Endothelial cell of umbilical vein (primary cell): ENCODE results near the gene ANGPTL7. TPM values are rescaled to one million over a fixed set of nuclear protein-coding genes. Genes with fewer than 3 reads are reported as not detected.

Source experiments
- BruUV-seq: library from RNA; stranded (reverse); fragments of 400-500 nt; replicated peaks from 2 replicates; lab custom pipeline; 2021; lab: Mats Ljungman, UMichigan
- CTCF ChIA-PET: fragments of 300-600, 350-600 bp; sonication (Branson Sonifier 250); formaldehyde crosslinking; loops from one replicate; lab custom pipeline; 2021; ENCODE audit warnings: antibody characterized with exemption, inconsistent platforms; lab: Charles Lee
- POLR2A ChIA-PET: fragments of 300-600, 350-600 bp; sonication (Branson Sonifier 250); formaldehyde crosslinking; loops from one replicate; lab custom pipeline; 2021; ENCODE audit warnings: antibody characterized with exemption, inconsistent platforms; lab: Charles Lee
- DNase-seq: peaks from one replicate; pipeline ENCODE4 v3.0.0-alpha.2; 2011; ENCODE audit warnings: low read depth, low spot score
- FAIRE-seq: peaks from 2 replicates; lab custom pipeline; 2011; peaks lifted over from hg19 to GRCh38; lab: Jason Lieb, UNC
- H2AFZ ChIP-seq: 2 replicates; pipeline ENCODE4 v1.6.0; 2012; ENCODE audit warnings: low read depth, low read length, control low read depth, inconsistent platforms
- H3K27ac ChIP-seq: 2 replicates; pipeline ENCODE4 v1.5.1; 2011; ENCODE audit warnings: low read depth, mild to moderate bottlenecking, control low read depth, low read length, moderate library complexity; ENCODE audit not compliant: insufficient read depth
- H3K27me3 ChIP-seq, 2 experiments: 2 replicates each; pipeline versions ENCODE4 v1.6.0 to v1.6.1; 2011; ENCODE audit warnings: low read length in 2 of 2, mixed read lengths in 1 of 2; ENCODE audit not compliant: control insufficient read depth in 2 of 2, insufficient read depth in 2 of 2
- H3K36me3 ChIP-seq, 2 experiments: 2 replicates in 1 of 2; 3 replicates in 1 of 2; pipeline ENCODE4 v1.5.1; 2011; ENCODE audit warnings: low read length in 2 of 2, mild to moderate bottlenecking in 1 of 2, moderate library complexity in 1 of 2; ENCODE audit not compliant: control insufficient read depth in 2 of 2, insufficient read depth in 2 of 2; ENCODE audit errors: extremely low read depth in 1 of 2
- H3K4me1 ChIP-seq: 3 replicates; pipeline ENCODE4 v1.5.1; 2011; ENCODE audit warnings: mild to moderate bottlenecking, low read length; ENCODE audit not compliant: control insufficient read depth, insufficient read depth; ENCODE audit errors: extremely low read depth
- H3K4me2 ChIP-seq: 2 replicates; pipeline ENCODE4 v1.6.1; 2011; ENCODE audit warnings: low read length, control low read depth, mixed read lengths; ENCODE audit not compliant: insufficient read depth
- H3K4me3 ChIP-seq, 3 experiments: fragments of 200-600 bp in 1 of 3; sonication (generic), shearing (Covaris generic) in 1 of 3; replicated peaks in 1 of 3; 2 replicates each; pipeline ENCODE4 v1.5.1; 2011 to 2016; ENCODE audit warnings: control low read depth in 3 of 3, low read length in 3 of 3, mild to moderate bottlenecking in 2 of 3, inconsistent platforms in 1 of 3, low read depth in 1 of 3, moderate library complexity in 1 of 3; ENCODE audit not compliant: insufficient read depth in 1 of 3
- H3K79me2 ChIP-seq: 2 replicates; pipeline ENCODE4 v1.6.0; 2012; ENCODE audit warnings: low read length, inconsistent platforms; ENCODE audit not compliant: control insufficient read depth, insufficient read depth
- H3K9ac ChIP-seq: replicated peaks from 2 replicates; pipeline ENCODE3; 2011; ENCODE audit warnings: low read length, control low read depth; ENCODE audit not compliant: insufficient read depth; ENCODE audit errors: extremely low read depth
- H3K9me1 ChIP-seq: replicated peaks from 3 replicates; pipeline ENCODE4 v1.6.0; 2011; ENCODE audit warnings: mild to moderate bottlenecking, low read length; ENCODE audit not compliant: control insufficient read depth, insufficient read depth; ENCODE audit errors: extremely low read depth
- H3K9me3 ChIP-seq: replicated peaks from 2 replicates; pipeline ENCODE4 v1.5.1; 2012; ENCODE audit warnings: low read length, inconsistent platforms; ENCODE audit not compliant: control insufficient read depth, insufficient read depth
- H4K20me1 ChIP-seq: replicated peaks from 2 replicates; pipeline ENCODE3; 2011; ENCODE audit warnings: mild to moderate bottlenecking, low read length; ENCODE audit not compliant: control insufficient read depth, insufficient read depth; ENCODE audit errors: extremely low read depth
- CTCF ChIP-seq, 2 donors: IDR thresholded peaks; 1 replicate in 1 of 2; 2 replicates in 1 of 2; pipeline ENCODE4 v1.5.1; 2011; ENCODE audit warnings: low read length in 2 of 2, mild to moderate bottlenecking in 2 of 2, moderate library complexity in 2 of 2, control low read depth in 1 of 2, inconsistent platforms in 1 of 2, low read depth in 1 of 2; ENCODE audit not compliant: insufficient read depth in 1 of 2; ENCODE audit errors: extremely low read depth in 1 of 2
- EZH2 ChIP-seq: IDR thresholded peaks from 2 replicates; pipeline ENCODE4 v1.6.1; 2012; ENCODE audit warnings: borderline replicate concordance, low read depth, mild to moderate bottlenecking, moderate library complexity, low read length, inconsistent platforms; ENCODE audit not compliant: severe bottlenecking
- FOS ChIP-seq: IDR thresholded peaks from 2 replicates; pipeline ENCODE4 v1.6.1; 2011; ENCODE audit warnings: mild to moderate bottlenecking, low read length, moderate library complexity, borderline replicate concordance; ENCODE audit not compliant: insufficient read depth
- GATA2 ChIP-seq: IDR thresholded peaks from 2 replicates; pipeline ENCODE4 v1.7.0; 2011; ENCODE audit warnings: low read depth, mild to moderate bottlenecking, moderate library complexity, mixed read lengths, low read length; ENCODE audit not compliant: insufficient read length, insufficient read depth
- JUN ChIP-seq: IDR thresholded peaks from 2 replicates; pipeline ENCODE4 v1.6.1; 2011; ENCODE audit warnings: borderline replicate concordance, low read depth; ENCODE audit not compliant: insufficient read length, insufficient read depth
- MAX ChIP-seq: IDR thresholded peaks from 2 replicates; pipeline ENCODE4 v1.6.1; 2011; ENCODE audit not compliant: insufficient read depth, insufficient read length
- MYC ChIP-seq: IDR thresholded peaks from one replicate; pipeline ENCODE4 v1.6.1; 2011; ENCODE audit warnings: mild to moderate bottlenecking, low read depth, low read length
- POLR2A ChIP-seq: IDR thresholded peaks from 2 replicates; pipeline ENCODE4 v1.6.1; 2012; ENCODE audit warnings: low read depth, mild to moderate bottlenecking, control low read depth, low read length
- POLR2AphosphoS5 ChIP-seq: IDR thresholded peaks from 2 replicates; pipeline ENCODE4 v1.6.1; 2012; ENCODE audit warnings: low read depth, mild to moderate bottlenecking, control low read depth, low read length, moderate library complexity; ENCODE audit not compliant: insufficient read depth
- dilution Hi-C: fragments of 300-500 bp; cut with MboI; formaldehyde crosslinking; loops from one replicate; pipeline ENCODE4 v1.15.0; 2019; ENCODE audit warnings: low sequenced_read_pairs; ENCODE audit not compliant: extremely low pct_ligation_motif_present
- intact Hi-C: fragments of 100-400 bp; cut with micrococcal nuclease; formaldehyde crosslinking; loops from one replicate; pipeline ENCODE4 v1.10.0; 2022
- polyA plus RNA-seq, 4 experiments: library from polyadenylated mRNA; depleted of rRNA in 3 of 4; stranded (reverse) in 3 of 4; unstranded in 1 of 4; fragments of >200 nt; gene quantifications; 2 replicates each; pipeline versions ENCODE4 v1.2.1 to v1.2.3, GENCODE V29; 2011 to 2012; ENCODE audit warnings: missing spikeins in 1 of 4
- total RNA-seq: library from RNA; stranded (reverse); gene quantifications from 2 replicates; pipeline ENCODE4 v1.2.3, GENCODE V29; 2021

ANGPTL7 gene
- total and polyA plus RNA-seq, 2 donors (not counting 3 experiments of a cell fraction or from before 2014, with no cell fraction given) = not detected

DNA sequence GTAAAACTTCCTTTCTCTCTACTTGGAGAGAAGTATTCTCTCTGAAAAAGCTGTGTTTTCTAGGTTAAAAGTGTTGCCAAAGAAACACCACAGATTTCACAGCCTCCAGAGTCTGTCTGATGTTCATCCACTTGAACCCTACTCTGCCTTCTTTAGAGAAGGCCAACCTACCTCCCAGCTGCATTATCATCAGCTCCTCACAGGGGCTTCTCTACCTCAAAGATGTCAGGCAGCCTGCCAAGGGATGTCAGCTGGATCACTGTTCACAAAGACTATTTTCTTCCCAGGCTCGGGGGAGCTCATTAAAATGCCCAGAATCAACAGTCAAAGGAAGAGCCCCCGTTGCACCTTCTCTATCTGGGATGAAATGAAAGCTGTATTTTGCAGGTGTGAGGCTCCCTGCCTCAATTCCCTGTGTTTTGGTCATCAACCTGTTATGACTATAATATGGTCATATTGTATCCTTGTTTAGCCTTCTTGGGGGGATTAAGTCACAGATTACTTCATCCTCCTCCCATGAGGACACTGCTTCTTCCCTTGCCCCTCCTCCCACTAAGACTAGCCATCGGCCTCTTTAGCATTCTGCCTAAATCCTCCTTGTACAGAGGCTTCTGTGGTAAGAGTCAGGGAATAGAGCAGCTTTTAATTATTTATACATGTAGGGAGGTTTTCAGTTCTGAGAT is 25.7 kb downstream of the ANGPTL7 start:
- H3K4me2 ChIP-seq = no peak overlapping the region
- no peak for FAIRE-seq
- no peaks in the 10 kb centered on the region for H3K9me1 ChIP-seq
- CTCF ChIA-PET = interaction anchor here (0.6 to 1.7 kb wide), 3 partner anchors 27 to 177 kb away, joined by 3 to 6 read pairs (median 3); no protein-coding TSS in a partner anchor
- TF ChIP-seq MYC (no peak), EZH2 (no peak), POLR2A (no peak), MAX (no peak), CTCF (IDR thresholded peaks at IDR 0.05; ENCODE audit: extremely low read depth in 1 of 2, insufficient read depth in 1 of 2, low read depth in 1 of 2, low read length in 2 of 2) (no peak), FOS (no peak), POLR2AphosphoS5 (no peak), GATA2 (no peak), JUN (no peak)
- no peak overlapping the region for H3K27ac ChIP-seq
- H4K20me1 ChIP-seq = no peaks in the 10 kb centered on the region
- DNase-seq = no peak
- no peak overlapping the region for H2AFZ ChIP-seq
- dilution Hi-C loops (no loop called here), intact Hi-C loops (no loop called here)
- no peak overlapping the region for H3K9ac ChIP-seq
- no peaks in the 10 kb centered on the region for H3K27me3 ChIP-seq
- H3K36me3 ChIP-seq = peaks cover 27 to 33% of the 10 kb centered on the region in 2 experiments
- no peaks in the 10 kb centered on the region for H3K79me2 ChIP-seq
- no peak overlapping the region for H3K4me3 ChIP-seq
- no TSS peak for BruUV-seq
- H3K9me3 ChIP-seq = no peaks in the 10 kb centered on the region
- POLR2A ChIA-PET = no interaction called here
- H3K4me1 ChIP-seq = no peaks in the 10 kb centered on the region
